ENCODE data around the gene STRN.
A peak's percentile ranks its signal among the peaks of the same experiment; 100 is the strongest.

Gene STRN

DNA sequence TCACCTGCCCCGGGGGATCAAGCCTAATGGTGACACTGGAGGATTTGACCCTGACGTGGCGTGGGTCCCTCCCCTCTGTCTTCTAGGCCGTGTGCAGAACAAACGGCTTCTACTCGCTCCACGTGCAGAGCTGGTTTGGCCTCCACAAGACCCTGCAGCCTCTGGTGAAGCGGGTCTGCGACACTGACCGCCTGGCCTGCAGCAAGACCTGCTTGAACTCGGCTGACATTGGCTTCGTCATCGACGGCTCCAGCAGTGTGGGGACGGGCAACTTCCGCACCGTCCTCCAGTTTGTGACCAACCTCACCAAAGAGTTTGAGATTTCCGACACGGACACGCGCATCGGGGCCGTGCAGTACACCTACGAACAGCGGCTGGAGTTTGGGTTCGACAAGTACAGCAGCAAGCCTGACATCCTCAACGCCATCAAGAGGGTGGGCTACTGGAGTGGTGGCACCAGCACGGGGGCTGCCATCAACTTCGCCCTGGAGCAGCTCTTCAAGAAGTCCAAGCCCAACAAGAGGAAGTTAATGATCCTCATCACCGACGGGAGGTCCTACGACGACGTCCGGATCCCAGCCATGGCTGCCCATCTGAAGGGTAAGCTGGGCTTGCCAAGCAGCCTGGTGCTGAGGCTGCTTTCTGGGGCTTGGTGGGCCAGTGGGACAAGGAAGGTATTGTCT is 157.8 kb downstream of the STRN start:
- TF ChIP-seq EZH2phosphoT487 (IDR thresholded peaks at IDR 0.05; ENCODE audit: low read depth), result no peak
- TF ChIP-seq, protein P1, sequence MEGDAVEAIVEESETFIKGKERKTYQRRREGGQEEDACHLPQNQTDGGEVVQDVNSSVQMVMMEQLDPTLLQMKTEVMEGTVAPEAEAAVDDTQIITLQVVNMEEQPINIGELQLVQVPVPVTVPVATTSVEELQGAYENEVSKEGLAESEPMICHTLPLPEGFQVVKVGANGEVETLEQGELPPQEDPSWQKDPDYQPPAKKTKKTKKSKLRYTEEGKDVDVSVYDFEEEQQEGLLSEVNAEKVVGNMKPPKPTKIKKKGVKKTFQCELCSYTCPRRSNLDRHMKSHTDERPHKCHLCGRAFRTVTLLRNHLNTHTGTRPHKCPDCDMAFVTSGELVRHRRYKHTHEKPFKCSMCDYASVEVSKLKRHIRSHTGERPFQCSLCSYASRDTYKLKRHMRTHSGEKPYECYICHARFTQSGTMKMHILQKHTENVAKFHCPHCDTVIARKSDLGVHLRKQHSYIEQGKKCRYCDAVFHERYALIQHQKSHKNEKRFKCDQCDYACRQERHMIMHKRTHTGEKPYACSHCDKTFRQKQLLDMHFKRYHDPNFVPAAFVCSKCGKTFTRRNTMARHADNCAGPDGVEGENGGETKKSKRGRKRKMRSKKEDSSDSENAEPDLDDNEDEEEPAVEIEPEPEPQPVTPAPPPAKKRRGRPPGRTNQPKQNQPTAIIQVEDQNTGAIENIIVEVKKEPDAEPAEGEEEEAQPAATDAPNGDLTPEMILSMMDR (IDR thresholded peaks at IDR 0.05; ENCODE audit: low read depth, low read length), result no peak
- H3K4me2 ChIP-seq (ENCODE audit: low read length), result no peak overlapping the region

DNA sequence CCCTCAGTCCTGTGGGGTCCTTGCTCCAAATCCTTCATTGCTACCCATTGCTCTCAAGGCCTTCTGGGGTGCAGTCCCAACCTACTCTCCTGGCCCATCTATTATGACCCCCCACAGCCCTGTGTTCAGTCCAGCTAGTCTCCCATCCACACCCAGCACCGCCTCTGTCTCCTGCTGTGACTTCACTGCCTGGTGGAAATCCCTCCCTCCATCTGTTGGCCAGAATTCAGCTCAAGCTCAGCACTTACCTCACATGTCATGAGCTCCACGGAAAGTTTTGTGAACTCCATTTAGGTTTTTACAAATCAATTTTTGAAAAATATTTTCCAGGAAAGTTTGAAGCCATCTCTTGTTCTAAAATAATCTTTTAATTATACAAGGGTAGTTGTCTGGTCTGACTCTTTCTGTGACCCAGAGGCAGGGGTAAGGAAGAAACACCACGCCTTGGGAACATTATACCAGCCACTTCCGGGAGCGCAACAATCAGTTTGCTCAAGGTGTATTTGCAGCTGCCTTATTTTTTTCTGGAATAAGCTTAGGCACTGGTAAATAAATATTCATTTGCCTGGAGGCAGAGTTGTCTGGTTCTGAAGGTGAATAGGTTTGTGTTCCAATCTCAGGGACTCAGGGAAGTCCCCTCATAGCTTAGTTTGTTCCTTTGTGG is 159.0 kb downstream of the STRN start:
- Histone ChIP-seq H3K27ac (ENCODE audit: low read length) (no peak overlapping the region), H3K36me3 (replicated peaks; ENCODE audit: low read depth, low read length) (no peaks in the 10 kb centered on the region), H3K4me2 (ENCODE audit: low read length) (no peak overlapping the region), H3K4me3 (ENCODE audit: low read length) (no peak overlapping the region), H2AFZ (ENCODE audit: low read depth, low read length) (no peak overlapping the region), H3K4me1 (ENCODE audit: low read length) (no peaks in the 10 kb centered on the region), H3K79me2 (ENCODE audit: low read length) (no peaks in the 10 kb centered on the region), H3K9ac (ENCODE audit: low read length) (no peak overlapping the region), H4K20me1 (ENCODE audit: insufficient read depth, low read length) (no peaks in the 10 kb centered on the region), H3K9me3 (ENCODE audit: insufficient read depth, low read length) (no peaks in the 10 kb centered on the region), H3K27me3 (ENCODE audit: low read depth, low read length) (no peaks in the 10 kb centered on the region)
- no peak for TF ChIP-seq EZH2phosphoT487 (IDR thresholded peaks at IDR 0.05; ENCODE audit: low read depth)
- TF ChIP-seq, protein P1 (IDR thresholded peaks at IDR 0.05; ENCODE audit: low read depth, low read length), result no peak

More for the DNA sequence above, 157.8 kb downstream of the STRN start:
- Histone ChIP-seq H3K27me3 (ENCODE audit: low read depth, low read length) (no peaks in the 10 kb centered on the region), H3K4me1 (ENCODE audit: low read length) (no peaks in the 10 kb centered on the region), H3K9ac (ENCODE audit: low read length) (no peak overlapping the region), H3K9me3 (ENCODE audit: insufficient read depth, low read length) (no peaks in the 10 kb centered on the region), H3K79me2 (ENCODE audit: low read length) (no peaks in the 10 kb centered on the region), H2AFZ (ENCODE audit: low read depth, low read length) (no peak overlapping the region), H3K36me3 (replicated peaks; ENCODE audit: low read depth, low read length) (no peaks in the 10 kb centered on the region), H3K27ac (ENCODE audit: low read length) (no peak overlapping the region), H4K20me1 (ENCODE audit: insufficient read depth, low read length) (no peaks in the 10 kb centered on the region), H3K4me3 (ENCODE audit: low read length) (no peak overlapping the region)

DNA sequence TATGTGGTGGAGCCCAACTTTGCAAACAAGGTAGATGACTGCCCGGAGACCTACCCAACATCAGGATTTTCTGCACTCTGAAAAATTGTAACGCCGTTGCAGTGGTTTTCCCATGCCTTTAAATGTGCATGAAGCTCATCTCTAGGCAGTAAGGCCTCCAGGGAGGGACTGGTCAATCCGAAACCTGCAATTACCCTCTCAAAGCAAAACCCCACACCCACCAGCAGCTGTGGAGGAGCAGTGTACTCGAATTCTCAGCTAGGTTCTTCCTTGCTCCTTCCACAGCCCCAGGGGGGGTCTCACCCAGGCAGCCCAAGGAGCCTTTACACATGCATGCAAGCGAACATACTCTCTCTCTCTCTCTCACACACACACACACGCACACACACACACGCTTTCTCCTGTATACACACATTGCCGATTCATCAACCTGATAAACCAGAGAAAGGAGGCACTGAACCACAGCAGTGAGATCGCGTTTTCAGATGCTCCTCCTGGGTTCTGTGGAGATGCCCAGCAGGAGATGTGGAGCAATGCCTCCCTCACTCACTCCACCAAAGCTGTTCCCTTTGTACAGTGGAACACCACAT is 160.6 kb downstream of the STRN start:
- Histone ChIP-seq H3K4me3 (ENCODE audit: low read length) (no peak overlapping the region), H3K27ac (ENCODE audit: low read length) (no peak overlapping the region), H3K9me3 (ENCODE audit: insufficient read depth, low read length) (no peaks in the 10 kb centered on the region), H3K36me3 (replicated peaks; ENCODE audit: low read depth, low read length) (no peaks in the 10 kb centered on the region), H3K9ac (ENCODE audit: low read length) (no peak overlapping the region), H3K27me3 (ENCODE audit: low read depth, low read length) (no peaks in the 10 kb centered on the region), H3K4me1 (ENCODE audit: low read length) (peaks cover 7% of the 10 kb centered on the region), H3K79me2 (ENCODE audit: low read length) (no peaks in the 10 kb centered on the region), H3K4me2 (ENCODE audit: low read length) (no peak overlapping the region), H4K20me1 (ENCODE audit: insufficient read depth, low read length) (no peaks in the 10 kb centered on the region), H2AFZ (ENCODE audit: low read depth, low read length) (peak overlapping the region; percentile 54; the same call in 1 of the 2 replicates)
- TF ChIP-seq, protein P1 (IDR thresholded peaks at IDR 0.05; ENCODE audit: low read depth, low read length), result no peak
- TF ChIP-seq EZH2phosphoT487 (IDR thresholded peaks at IDR 0.05; ENCODE audit: low read depth), result no peak

DNA sequence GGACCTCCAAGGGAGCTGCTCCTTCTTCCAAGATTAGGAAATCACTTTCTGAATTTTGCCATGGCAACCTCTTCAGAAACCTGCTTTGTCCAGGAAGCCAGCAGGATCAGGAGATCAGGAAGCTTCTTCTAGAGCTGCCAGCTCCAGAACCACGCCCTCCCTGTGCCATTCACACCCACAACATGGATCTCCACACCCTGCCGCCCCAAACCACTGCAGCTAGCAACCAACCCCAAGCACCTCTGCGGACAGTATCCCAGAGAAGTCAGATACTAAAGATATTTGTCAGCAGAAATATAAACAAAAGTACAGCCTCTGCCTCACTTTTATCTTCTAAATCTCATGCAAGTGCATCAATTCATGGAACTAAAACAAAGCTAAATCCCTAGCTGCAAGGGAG is 163.4 kb downstream of the STRN start:
- Histone ChIP-seq H3K36me3 (replicated peaks; ENCODE audit: low read depth, low read length) (no peaks in the 10 kb centered on the region), H3K9ac (ENCODE audit: low read length) (no peak overlapping the region), H3K4me3 (ENCODE audit: low read length) (no peak overlapping the region), H3K4me1 (ENCODE audit: low read length) (peaks cover 10% of the 10 kb centered on the region), H3K27me3 (ENCODE audit: low read depth, low read length) (no peaks in the 10 kb centered on the region), H3K27ac (ENCODE audit: low read length) (no peak overlapping the region), H3K4me2 (ENCODE audit: low read length) (no peak overlapping the region), H3K9me3 (ENCODE audit: insufficient read depth, low read length) (no peaks in the 10 kb centered on the region), H4K20me1 (ENCODE audit: insufficient read depth, low read length) (no peaks in the 10 kb centered on the region), H3K79me2 (ENCODE audit: low read length) (no peaks in the 10 kb centered on the region), H2AFZ (ENCODE audit: low read depth, low read length) (no peak overlapping the region)
- no peak for TF ChIP-seq EZH2phosphoT487 (IDR thresholded peaks at IDR 0.05; ENCODE audit: low read depth)
- TF ChIP-seq, protein P1 (IDR thresholded peaks at IDR 0.05; ENCODE audit: low read depth, low read length), result no peak
